SU-DHL-6 (cell line): Measurements from ENCODE around the gene HYDIN.
"Not testable (repeated sequence)": the region's sequence is repeated elsewhere in the genome, so short reads cannot be mapped to it uniquely, and the experiment has no call there.

Experiments used
- H2AFZ ChIP-seq: fragments of 200-600 bp; sonication (generic); 2 replicates; pipeline ENCODE4 v1.6.1; 2014; ENCODE audit warnings: low read depth, mild to moderate bottlenecking, moderate library complexity, mixed read lengths, antibody characterized with exemption, low read length; ENCODE audit not compliant: severe bottlenecking
- H3F3A ChIP-seq: fragments of 200-600 bp; shearing (Covaris generic); 2 replicates; pipeline ENCODE4 v1.6.0; 2016; ENCODE audit warnings: antibody characterized with exemption, mild to moderate bottlenecking; ENCODE audit not compliant: insufficient read depth
- H3K27ac ChIP-seq: fragments of 200-600 bp; sonication (generic); 2 replicates; pipeline ENCODE4 v1.5.1; 2016; ENCODE audit warnings: low read depth, mild to moderate bottlenecking, low read length, moderate library complexity, mixed read lengths
- H3K27me3 ChIP-seq: fragments of 200-600 bp; sonication (generic), shearing (Covaris generic); 2 replicates; pipeline ENCODE4 v1.6.0; 2014; ENCODE audit warnings: mild to moderate bottlenecking, low read length
- H3K36me3 ChIP-seq: fragments of 200-600 bp; sonication (generic); 2 replicates; pipeline ENCODE4 v1.6.1; 2014; ENCODE audit warnings: mild to moderate bottlenecking, low read length, mixed read lengths
- H3K4me2 ChIP-seq: fragments of 300-600, 200-600 bp; shearing (Covaris generic), sonication (generic); 2 replicates; pipeline ENCODE4 v1.6.0; 2014; ENCODE audit warnings: low read length, low read depth, mild to moderate bottlenecking; ENCODE audit not compliant: poor library complexity, severe bottlenecking
- H3K4me3 ChIP-seq: fragments of 200-600 bp; sonication (generic); 2 replicates; pipeline ENCODE4 v1.5.1; 2014; ENCODE audit warnings: antibody characterized with exemption, low read length, mild to moderate bottlenecking, mixed read lengths; ENCODE audit not compliant: insufficient read depth, poor library complexity, severe bottlenecking
- H3K79me2 ChIP-seq: fragments of 200-600 bp; sonication (generic); 2 replicates; pipeline ENCODE4 v1.6.1; 2014; ENCODE audit warnings: mild to moderate bottlenecking, low read length, moderate library complexity; ENCODE audit not compliant: insufficient read depth
- H3K9ac ChIP-seq: fragments of 200-600 bp; sonication (generic); 2 replicates; pipeline ENCODE4 v1.7.0; 2014; ENCODE audit warnings: mild to moderate bottlenecking, low read length
- H3K9me2 ChIP-seq: fragments of 200-600 bp; sonication (generic); replicated peaks from 2 replicates; pipeline ENCODE4 v1.6.1; 2014; ENCODE audit warnings: low read length; ENCODE audit not compliant: insufficient read depth
- H3K9me3 ChIP-seq: fragments of 200-600 bp; sonication (generic); 2 replicates; pipeline ENCODE4 v1.6.1; 2014; ENCODE audit warnings: low read length, mixed read lengths; ENCODE audit not compliant: insufficient read depth
- H4K20me1 ChIP-seq: fragments of 200-600 bp; sonication (generic); 2 replicates; pipeline ENCODE4 v1.6.1; 2014; ENCODE audit warnings: low read depth, mild to moderate bottlenecking, antibody characterized with exemption, low read length, moderate library complexity, mixed read lengths

Gene HYDIN

GRCh38 chr16:70943551-70943950 lies 287.0 kb downstream of the HYDIN start:
- not testable (repeated sequence) for H3K27ac ChIP-seq, H3K79me2 ChIP-seq, H4K20me1 ChIP-seq, H3K4me2 ChIP-seq, H3K9ac ChIP-seq, H3K36me3 ChIP-seq, H3K9me3 ChIP-seq, H3K9me2 ChIP-seq, H2AFZ ChIP-seq, H3F3A ChIP-seq, H3K27me3 ChIP-seq, H3K4me3 ChIP-seq

- H3K9me3 ChIP-seq, H3K27ac ChIP-seq, H3K27me3 ChIP-seq, H3K79me2 ChIP-seq, H3K9me2 ChIP-seq, H4K20me1 ChIP-seq, H3K4me3 ChIP-seq, H3K36me3 ChIP-seq, H3K9ac ChIP-seq, H3F3A ChIP-seq, H2AFZ ChIP-seq, H3K4me2 ChIP-seq: not testable (repeated sequence)
These were observed 290.7 kb downstream of the HYDIN start for GRCh38 chr16:70939690-70940359.

- H3K79me2 ChIP-seq, H2AFZ ChIP-seq, H3K27ac ChIP-seq, H3K4me3 ChIP-seq, H3K36me3 ChIP-seq, H3K27me3 ChIP-seq, H3F3A ChIP-seq, H4K20me1 ChIP-seq, H3K9me3 ChIP-seq, H3K9me2 ChIP-seq, H3K4me2 ChIP-seq, H3K9ac ChIP-seq: not testable (repeated sequence)
These were observed 293.6 kb downstream of the HYDIN start for GRCh38 chr16:70936781-70937525.

- H3K36me3 ChIP-seq, H2AFZ ChIP-seq, H3F3A ChIP-seq, H3K9me2 ChIP-seq, H3K9ac ChIP-seq, H3K9me3 ChIP-seq, H3K27me3 ChIP-seq, H3K4me2 ChIP-seq, H3K27ac ChIP-seq, H4K20me1 ChIP-seq, H3K79me2 ChIP-seq, H3K4me3 ChIP-seq: not testable (repeated sequence)
These were observed 295.2 kb downstream of the HYDIN start for GRCh38 chr16:70935325-70935724.

- H3F3A ChIP-seq, H3K27ac ChIP-seq, H3K9me3 ChIP-seq, H2AFZ ChIP-seq, H3K4me2 ChIP-seq, H3K4me3 ChIP-seq, H3K79me2 ChIP-seq, H3K36me3 ChIP-seq, H3K9ac ChIP-seq, H3K27me3 ChIP-seq, H4K20me1 ChIP-seq, H3K9me2 ChIP-seq: not testable (repeated sequence)
These were observed 296.8 kb downstream of the HYDIN start for GRCh38 chr16:70933746-70934145.

GRCh38 chr16:70930757-70931156 lies 299.8 kb downstream of the HYDIN start:
- H3F3A ChIP-seq, H3K9me3 ChIP-seq, H3K4me3 ChIP-seq, H3K27ac ChIP-seq, H3K4me2 ChIP-seq, H3K36me3 ChIP-seq, H2AFZ ChIP-seq, H3K9ac ChIP-seq, H3K9me2 ChIP-seq, H3K79me2 ChIP-seq, H4K20me1 ChIP-seq, H3K27me3 ChIP-seq: not testable (repeated sequence)

- H3K9me2 ChIP-seq, H4K20me1 ChIP-seq, H3K27ac ChIP-seq, H3K4me3 ChIP-seq, H3K9me3 ChIP-seq, H2AFZ ChIP-seq, H3K4me2 ChIP-seq, H3K9ac ChIP-seq, H3K27me3 ChIP-seq, H3F3A ChIP-seq, H3K36me3 ChIP-seq, H3K79me2 ChIP-seq: not testable (repeated sequence)
These were observed 308.4 kb downstream of the HYDIN start for GRCh38 chr16:70922164-70922563.

- not testable (repeated sequence) for H3K4me3 ChIP-seq, H3K9me2 ChIP-seq, H3K9ac ChIP-seq, H3F3A ChIP-seq, H3K79me2 ChIP-seq, H3K27me3 ChIP-seq, H3K36me3 ChIP-seq, H2AFZ ChIP-seq, H3K9me3 ChIP-seq, H4K20me1 ChIP-seq, H3K27ac ChIP-seq, H3K4me2 ChIP-seq
These were observed 309.9 kb downstream of the HYDIN start for GRCh38 chr16:70920661-70921060.
